Naive thymus-derived CD8-positive, alpha-beta T cell (primary cell): ENCODE results near the gene DIAPH3. TPM values are rescaled to one million over a fixed set of nuclear protein-coding genes. Genes with fewer than 3 reads are reported as not detected.

Source experiments
- ATAC-seq, 2 donors: fragments of 150-1000 bp; cut with Tn5 transposase in 1 of 2; sonication (Bioruptor Pico), chemical (Tn5 transposase) in 1 of 2; 1 replicate in 1 of 2; 2 replicates in 1 of 2; pipeline ENCODE4 v1.10.0; 2021; ENCODE audit warnings: mild to moderate bottlenecking in 2 of 2, moderate library complexity in 2 of 2
- POLR2A ChIA-PET: fragments of 350-600 bp; sonication (Branson Sonifier 250); formaldehyde crosslinking; loops from one replicate; lab custom pipeline; 2021; ENCODE audit warnings: antibody characterized with exemption; lab: Charles Lee
- DNase-seq, 10 donors: peaks; one replicate each; pipeline versions ENCODE4 v3.0.0 to v3.0.0-alpha.2; 2020 to 2022
- H3K27ac Mint-ChIP-seq, 10 donors: one replicate each; pipeline ENCODE4 v1.8.0; 2020 to 2022; ENCODE audit warnings: mild to moderate bottlenecking in 10 of 10, mixed read lengths in 10 of 10, moderate library complexity in 4 of 10, inconsistent platforms in 1 of 10
- H3K27me3 Mint-ChIP-seq, 5 donors: one replicate each; pipeline ENCODE4 v1.8.0; 2021 to 2022; ENCODE audit warnings: mixed read lengths in 5 of 5
- H3K36me3 Mint-ChIP-seq, 3 donors: one replicate each; pipeline ENCODE4 v1.8.0; 2020 to 2022; ENCODE audit warnings: mixed read lengths in 3 of 3, mild to moderate bottlenecking in 2 of 3, inconsistent platforms in 1 of 3
- H3K4me1 Mint-ChIP-seq, 4 donors: one replicate each; pipeline ENCODE4 v1.8.0; 2021 to 2022; ENCODE audit warnings: mixed read lengths in 4 of 4
- H3K4me3 Mint-ChIP-seq, 10 donors: one replicate each; pipeline ENCODE4 v1.8.0; 2020 to 2022; ENCODE audit warnings: mild to moderate bottlenecking in 10 of 10, mixed read lengths in 10 of 10, moderate library complexity in 6 of 10, inconsistent platforms in 1 of 10
- H3K9me3 Mint-ChIP-seq, 9 donors: one replicate each; pipeline ENCODE4 v1.8.0; 2020 to 2022; ENCODE audit warnings: mixed read lengths in 9 of 9, mild to moderate bottlenecking in 3 of 9, inconsistent platforms in 1 of 9, moderate library complexity in 1 of 9
- polyA plus RNA-seq, 3 donors: library from polyadenylated mRNA; unstranded; fragments of 300-500 nt; fragmentation: Illumina TruSeq; gene quantifications; one replicate each; pipeline ENCODE4 v1.2.3, GENCODE V29; 2021
- total RNA-seq, 8 experiments: library from RNA in 2 of 8; stranded (reverse) in 2 of 8; gene quantifications; one replicate each; pipeline ENCODE4 v1.2.3 and lab custom pipeline; 2021 to 2026

DIAPH3 gene
- total and polyA plus RNA-seq, 5 experiments from 2014 or later, result 0.02 to 0.05 TPM; not detected in 3

DNA sequence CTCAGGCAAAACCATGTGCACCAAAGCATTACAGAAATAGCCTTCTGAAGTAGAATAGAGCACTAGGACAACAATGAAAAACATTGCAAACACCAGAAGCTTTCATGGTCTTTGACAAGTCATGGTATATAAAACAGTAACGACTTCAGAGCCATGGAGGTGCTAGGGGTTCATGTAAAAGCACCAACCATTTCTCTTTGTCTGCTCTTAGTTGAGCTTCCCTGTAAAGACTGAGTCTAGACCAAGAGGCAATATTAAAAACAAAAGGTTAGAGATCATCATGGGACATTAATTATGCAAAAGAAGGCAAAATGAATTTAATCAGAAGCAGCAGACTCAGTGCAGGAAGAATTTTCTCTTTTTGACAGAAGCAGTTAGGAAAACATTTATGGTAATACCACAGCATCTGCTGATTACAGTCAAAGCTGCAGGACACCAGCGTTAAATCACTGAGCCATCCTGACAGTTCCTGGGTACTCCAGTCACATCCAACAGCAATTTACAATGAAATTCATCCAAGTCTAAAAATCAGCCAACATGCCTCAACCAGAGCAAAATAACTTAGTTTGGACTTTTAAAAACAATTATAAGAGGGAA is 476.8 kb downstream of the DIAPH3 start:
- Mint-ChIP-seq H3K27me3 (no peaks in the 10 kb centered on the region), H3K36me3 (no peaks in the 10 kb centered on the region), H3K27ac (no peak overlapping the region), H3K4me1 (peaks cover 0 to 2% (median 0%) of the 10 kb centered on the region in 4 donors), H3K9me3 (no peaks in the 10 kb centered on the region), H3K4me3 (no peak overlapping the region)
- no peak for DNase-seq
- no peak for ATAC-seq
- POLR2A ChIA-PET, result no interaction called here

DNA sequence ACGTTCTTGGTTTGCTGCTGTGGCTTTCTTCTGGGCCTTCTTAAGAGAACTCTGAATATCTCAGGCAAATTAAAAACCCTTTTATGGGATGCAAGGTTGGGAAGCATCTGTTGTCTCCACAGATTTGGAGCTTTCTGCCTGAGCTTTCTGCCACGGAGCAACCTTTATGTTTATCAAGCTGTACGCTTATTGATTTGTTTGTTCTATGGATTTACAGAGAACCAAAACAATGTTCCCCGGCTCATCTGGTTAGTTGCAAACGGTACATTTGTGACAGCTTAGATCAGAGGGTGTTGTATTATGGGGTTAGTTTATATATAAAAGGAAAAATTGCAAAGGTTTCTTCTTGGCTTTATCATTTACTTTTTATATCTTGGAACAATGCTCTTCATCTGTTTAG is 479.6 kb downstream of the DIAPH3 start:
- DNase-seq (no peak), ATAC-seq (no peak)
- Mint-ChIP-seq H3K27ac (no peak overlapping the region), H3K4me3 (no peak overlapping the region), H3K4me1 (peaks cover 0 to 2% (median 0%) of the 10 kb centered on the region in 4 donors), H3K36me3 (no peaks in the 10 kb centered on the region), H3K9me3 (no peaks in the 10 kb centered on the region), H3K27me3 (no peaks in the 10 kb centered on the region)
- POLR2A ChIA-PET, result no interaction called here

DNA sequence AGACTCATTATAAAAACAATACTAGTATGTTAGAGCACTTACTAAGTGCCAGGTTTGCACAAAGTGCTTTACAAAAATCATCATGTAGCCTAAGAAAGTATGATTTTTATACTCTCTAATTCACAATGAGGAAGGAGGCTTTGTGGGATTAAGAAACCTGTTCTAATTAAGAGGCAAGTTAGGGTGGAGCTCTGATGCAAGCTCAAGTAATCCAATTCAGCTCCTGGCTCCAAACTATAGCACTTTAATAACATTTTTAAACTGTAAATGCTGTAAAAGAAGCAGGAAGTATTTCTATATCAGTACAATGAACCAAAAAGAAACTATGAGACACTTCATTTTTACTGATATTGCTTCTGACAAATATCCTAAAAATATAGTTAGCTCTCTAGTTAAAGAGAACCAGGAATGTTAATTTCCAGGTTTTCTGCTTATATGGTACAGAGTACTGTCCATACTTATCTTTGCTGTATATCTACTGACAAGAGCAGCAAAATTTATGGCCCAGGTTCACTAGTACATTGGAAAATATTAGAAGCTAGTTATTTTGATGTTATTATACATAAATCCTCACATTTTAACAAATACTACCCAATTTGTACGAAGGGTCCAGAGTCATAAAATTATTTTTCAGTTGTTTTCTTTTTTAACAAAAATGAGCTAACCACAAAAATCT is 482.0 kb downstream of the DIAPH3 start:
- no peak for DNase-seq
- H3K4me1 Mint-ChIP-seq, result peaks cover 0 to 3% (median under 1%) of the 10 kb centered on the region in 4 donors
- no peak for ATAC-seq
- no peaks in the 10 kb centered on the region for H3K27me3 Mint-ChIP-seq
- no peaks in the 10 kb centered on the region for H3K9me3 Mint-ChIP-seq
- H3K27ac Mint-ChIP-seq, result no peak overlapping the region
- H3K36me3 Mint-ChIP-seq, result no peaks in the 10 kb centered on the region
- POLR2A ChIA-PET, result no interaction called here
- H3K4me3 Mint-ChIP-seq, result no peak overlapping the region

DNA sequence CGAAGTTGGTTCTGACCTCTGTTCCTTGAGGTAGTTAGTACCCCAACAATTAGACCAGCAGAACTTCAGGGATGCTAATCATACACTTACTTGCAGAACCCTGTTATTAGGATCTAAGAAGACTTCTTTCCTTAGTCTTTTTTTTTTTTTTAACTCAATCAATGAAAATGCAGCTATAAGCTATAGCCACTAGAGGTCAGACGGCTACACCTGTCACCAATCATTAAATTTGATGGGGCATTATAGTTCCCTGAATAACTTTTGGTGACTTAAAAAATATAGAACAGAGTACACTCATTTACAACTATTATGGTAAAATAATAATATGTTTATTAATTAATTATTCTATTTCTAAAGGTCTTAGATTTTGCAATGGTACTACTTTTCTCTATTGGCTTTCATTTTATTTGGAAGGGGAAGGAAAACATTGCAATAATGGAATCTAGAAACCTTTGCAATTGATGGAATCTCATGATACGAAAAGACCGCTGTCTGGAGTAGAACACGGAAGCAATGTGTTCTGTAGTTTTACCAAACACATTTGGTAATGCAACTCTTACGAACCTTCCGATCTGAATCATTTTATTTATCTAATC is 483.2 kb downstream of the DIAPH3 start:
- Mint-ChIP-seq H3K9me3 (no peaks in the 10 kb centered on the region), H3K36me3 (no peaks in the 10 kb centered on the region), H3K27ac (no peak overlapping the region), H3K4me3 (no peak overlapping the region), H3K27me3 (no peaks in the 10 kb centered on the region), H3K4me1 (peaks cover 0 to 3% (median under 1%) of the 10 kb centered on the region in 4 donors)
- ATAC-seq (no peak), DNase-seq (peak in 3 of 10 donors; percentile 11 to 21 (median 12))
- POLR2A ChIA-PET, result no interaction called here

DNA sequence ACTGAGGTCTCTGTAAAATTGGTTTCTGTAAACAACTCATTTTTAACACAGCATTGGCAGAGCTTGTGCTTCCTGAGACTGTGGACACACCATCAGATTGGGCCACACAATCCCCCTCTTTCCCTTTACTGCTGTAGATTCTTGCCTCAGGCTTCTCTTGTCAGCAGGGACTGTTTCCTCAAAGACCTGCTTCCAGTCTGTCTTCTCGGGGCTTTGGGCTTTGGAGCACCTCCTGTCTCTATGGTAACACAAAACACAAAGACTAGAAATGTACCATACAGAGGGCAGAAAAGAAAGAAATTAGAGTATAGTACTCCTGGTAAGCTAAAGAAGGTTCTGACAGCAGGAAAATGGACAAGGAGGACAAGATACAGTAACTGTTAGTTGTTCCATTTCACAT is 484.5 kb downstream of the DIAPH3 start:
- H3K9me3 Mint-ChIP-seq, result no peaks in the 10 kb centered on the region

DNA sequence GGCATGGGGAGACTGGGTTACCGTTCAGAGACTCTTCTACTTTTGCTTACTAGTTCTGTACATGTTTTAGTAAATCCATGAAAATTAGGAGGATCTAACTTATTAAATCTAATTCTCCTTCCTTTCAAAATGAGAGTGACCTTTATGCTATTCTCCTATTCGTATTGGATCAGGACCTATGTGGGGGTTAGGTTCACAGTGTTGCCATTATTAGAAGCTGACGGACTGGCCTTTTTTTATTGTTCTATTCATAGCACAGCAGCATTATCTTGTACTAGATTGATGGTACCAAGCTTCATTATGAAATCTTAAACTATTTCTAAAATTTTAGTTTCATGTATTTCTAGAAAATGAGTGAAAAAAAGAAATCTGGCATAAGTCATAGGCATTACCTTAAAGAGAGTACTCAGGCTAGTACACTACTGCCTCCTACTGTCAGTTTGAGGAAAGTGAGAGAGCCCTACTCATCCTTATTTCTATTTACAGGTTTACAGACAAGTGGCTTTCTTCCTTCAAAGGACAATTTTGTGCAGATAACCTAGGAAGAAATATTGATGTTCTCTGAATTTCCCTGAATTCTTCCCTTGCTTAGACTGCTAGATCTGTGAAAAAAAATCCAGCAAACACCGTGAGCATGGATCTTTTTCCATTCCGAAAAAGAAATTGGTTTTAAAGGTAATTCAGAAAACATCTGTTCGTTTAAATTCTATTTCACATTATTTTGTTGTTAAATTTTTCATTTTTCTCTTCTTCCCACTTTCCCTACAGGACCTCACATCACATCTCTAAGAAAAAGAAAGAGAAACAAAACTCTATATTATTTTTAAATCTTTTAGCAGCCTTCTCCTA is 485.5 kb downstream of the DIAPH3 start:
- peak; percentile 67 to 72 for ATAC-seq
- Mint-ChIP-seq H3K27me3 (no peaks in the 10 kb centered on the region), H3K27ac (no peak overlapping the region), H3K4me3 (no peak overlapping the region), H3K4me1 (peaks cover 0 to 3% (median 1%) of the 10 kb centered on the region in 4 donors), H3K9me3 (no peaks in the 10 kb centered on the region), H3K36me3 (no peaks in the 10 kb centered on the region)
- POLR2A ChIA-PET, result interaction anchor here (1.0 kb wide), 1 partner anchor 286 kb away, joined by 4 read pairs; no protein-coding TSS in a partner anchor
- DNase-seq, result peak in 3 of 10 donors; percentile 27 to 47 (median 36)

More for the DNA sequence above, 484.5 kb downstream of the DIAPH3 start:
- H3K27ac Mint-ChIP-seq, result peak overlapping the region in 1 of 10 donors; percentile 74
- peaks cover 0 to 4% (median 1%) of the 10 kb centered on the region in 4 donors for H3K4me1 Mint-ChIP-seq
- no peaks in the 10 kb centered on the region for H3K36me3 Mint-ChIP-seq
- DNase-seq (no peak), ATAC-seq (no peak)
- no peaks in the 10 kb centered on the region for H3K27me3 Mint-ChIP-seq
- POLR2A ChIA-PET, result no interaction called here
- no peak overlapping the region for H3K4me3 Mint-ChIP-seq

DNA sequence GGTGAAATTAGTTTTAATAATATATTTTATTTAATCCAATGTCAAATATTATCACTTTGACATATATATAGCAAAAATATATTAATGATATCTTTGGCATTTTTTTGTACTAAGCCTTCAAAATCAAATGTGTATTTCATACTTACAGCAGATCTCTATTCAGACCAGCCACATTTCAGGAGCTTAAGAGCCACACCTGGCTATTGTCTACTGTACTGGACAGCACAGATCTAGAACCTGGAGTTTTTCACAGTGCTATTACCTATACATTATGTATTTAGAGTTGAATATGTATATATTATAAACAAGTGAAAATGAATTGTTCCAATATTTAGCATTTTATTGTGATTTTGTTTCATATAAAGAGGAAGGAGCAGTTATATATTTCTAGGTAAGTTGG is 486.3 kb downstream of the DIAPH3 start:
- no peaks in the 10 kb centered on the region for H3K27me3 Mint-ChIP-seq
- no peak for ATAC-seq
- no peak overlapping the region for H3K27ac Mint-ChIP-seq
- H3K9me3 Mint-ChIP-seq, result no peaks in the 10 kb centered on the region
- no peak overlapping the region for H3K4me3 Mint-ChIP-seq
- no peaks in the 10 kb centered on the region for H3K36me3 Mint-ChIP-seq
- POLR2A ChIA-PET, result interaction anchor here (1.0 kb wide), 1 partner anchor 285 kb away, joined by 4 read pairs; no protein-coding TSS in a partner anchor
- H3K4me1 Mint-ChIP-seq, result peaks cover 0 to 7% (median 3%) of the 10 kb centered on the region in 4 donors
- DNase-seq, result no peak

DNA sequence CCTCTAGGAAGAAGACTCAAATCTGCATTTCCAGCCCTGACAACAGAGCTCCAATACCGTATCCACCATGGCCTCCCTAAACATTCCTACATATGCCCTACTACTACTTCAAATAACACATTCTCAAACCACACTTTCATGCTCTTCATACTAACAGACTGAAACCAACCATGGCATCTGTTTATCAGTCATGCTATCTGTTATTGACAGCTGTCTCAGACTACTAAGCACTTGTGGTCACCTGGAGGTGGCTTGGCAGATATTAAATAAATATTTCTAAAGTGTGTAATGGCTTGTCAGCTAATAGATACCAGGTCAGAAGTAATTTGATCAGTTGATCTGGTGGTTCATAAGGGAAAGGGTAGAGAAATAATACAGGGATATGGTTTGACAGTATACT is 489.1 kb downstream of the DIAPH3 start:
- no peak overlapping the region for H3K4me3 Mint-ChIP-seq
- ATAC-seq, result no peak
- no peaks in the 10 kb centered on the region for H3K9me3 Mint-ChIP-seq
- no peak for DNase-seq
- no peaks in the 10 kb centered on the region for H3K27me3 Mint-ChIP-seq
- peaks cover 0 to 15% (median 5%) of the 10 kb centered on the region in 4 donors for H3K4me1 Mint-ChIP-seq
- no peaks in the 10 kb centered on the region for H3K36me3 Mint-ChIP-seq
- peak overlapping the region in 1 of 10 donors; percentile 20 for H3K27ac Mint-ChIP-seq
- POLR2A ChIA-PET, result no interaction called here

DNA sequence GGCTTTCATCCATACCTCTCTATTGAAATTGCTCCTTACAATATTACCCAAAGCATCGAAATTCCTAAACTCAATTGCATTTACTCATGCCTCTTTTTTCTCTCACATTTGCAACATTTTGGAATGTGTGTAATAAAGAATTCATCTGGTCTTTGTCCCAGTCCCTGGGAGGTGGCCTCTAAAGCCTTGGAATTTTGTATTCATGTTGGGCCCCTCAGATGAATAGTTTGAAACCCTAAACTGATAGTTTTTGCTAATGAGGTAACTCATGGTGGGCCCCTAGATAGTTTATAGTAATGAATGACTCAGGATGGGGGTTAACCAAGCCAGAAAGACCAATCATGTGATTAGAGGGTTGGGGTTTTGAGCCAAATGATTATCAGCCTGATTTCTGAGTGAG is 490.4 kb downstream of the DIAPH3 start:
- Mint-ChIP-seq H3K4me1 (peaks cover 0 to 15% (median 5%) of the 10 kb centered on the region in 4 donors), H3K27ac (no peak overlapping the region), H3K4me3 (no peak overlapping the region), H3K9me3 (no peaks in the 10 kb centered on the region), H3K36me3 (no peaks in the 10 kb centered on the region), H3K27me3 (no peaks in the 10 kb centered on the region)
- ATAC-seq, result no peak
- no peak for DNase-seq
- POLR2A ChIA-PET, result no interaction called here

DNA sequence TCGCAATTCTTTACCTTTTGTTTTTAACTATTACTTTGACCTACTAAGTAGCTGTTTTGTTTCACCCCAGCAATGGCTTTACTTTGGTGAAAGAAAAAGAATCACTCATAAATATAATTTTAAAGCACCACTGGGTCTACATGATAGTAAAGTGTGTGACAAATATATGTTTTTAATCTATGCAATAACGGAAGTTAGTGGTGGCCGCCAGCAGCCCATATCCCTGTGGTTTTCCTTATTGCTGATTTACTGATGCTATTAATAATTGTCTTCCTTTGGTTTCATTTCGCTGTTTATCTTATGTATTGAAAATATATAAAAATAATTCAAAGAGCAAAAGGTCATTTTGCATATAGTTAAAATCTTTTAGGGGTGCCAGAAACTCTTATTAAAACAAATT is 491.3 kb downstream of the DIAPH3 start:
- Mint-ChIP-seq H3K4me1 (peaks cover 0 to 15% (median 3%) of the 10 kb centered on the region in 4 donors), H3K36me3 (no peaks in the 10 kb centered on the region), H3K4me3 (no peak overlapping the region), H3K27ac (no peak overlapping the region), H3K9me3 (no peaks in the 10 kb centered on the region), H3K27me3 (no peaks in the 10 kb centered on the region)
- POLR2A ChIA-PET, result no interaction called here
- DNase-seq, result no peak
- no peak for ATAC-seq

DNA sequence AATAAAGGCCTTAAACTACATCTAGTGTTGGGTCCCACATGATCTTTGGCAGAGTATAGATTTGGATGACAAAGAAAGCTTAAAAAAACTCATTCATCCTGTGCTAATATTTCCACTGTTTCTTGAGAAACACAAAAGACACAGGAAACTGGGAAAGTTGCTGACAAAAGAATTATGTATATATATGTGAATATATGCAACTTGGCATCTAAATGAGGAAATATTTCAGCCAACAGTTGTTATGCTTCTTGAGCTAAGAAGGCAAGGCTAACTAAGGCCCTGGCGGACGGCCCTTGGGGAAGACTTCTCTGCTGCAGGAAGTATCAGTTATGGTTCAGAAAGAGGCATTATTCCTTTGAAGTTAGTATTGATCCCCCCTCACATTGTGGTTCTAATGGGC is 491.8 kb downstream of the DIAPH3 start:
- ATAC-seq (no peak), DNase-seq (no peak)
- POLR2A ChIA-PET, result no interaction called here
- Mint-ChIP-seq H3K27ac (no peak overlapping the region), H3K36me3 (no peaks in the 10 kb centered on the region), H3K27me3 (no peaks in the 10 kb centered on the region), H3K9me3 (no peaks in the 10 kb centered on the region), H3K4me3 (no peak overlapping the region), H3K4me1 (peaks cover 0 to 15% (median 3%) of the 10 kb centered on the region in 4 donors)

DNA sequence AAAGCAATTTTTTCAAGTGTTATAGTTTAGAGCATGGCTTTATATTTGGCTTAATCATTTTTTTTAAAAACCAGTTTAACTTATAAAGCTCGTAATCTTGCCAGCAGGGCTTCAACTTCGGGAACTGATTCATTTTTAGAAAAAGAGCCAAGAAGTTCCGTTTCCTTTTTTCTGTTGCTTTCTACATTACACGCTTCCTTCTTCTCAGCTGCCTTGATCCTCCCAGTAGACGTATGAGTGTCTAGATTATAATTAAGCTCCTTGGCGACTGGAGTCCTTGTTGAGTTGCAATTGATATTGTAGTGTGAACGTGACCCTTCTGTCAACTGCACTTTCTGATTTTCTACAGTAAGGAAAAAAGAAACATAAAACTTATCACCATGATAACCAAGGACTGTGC is 497.2 kb downstream of the DIAPH3 start:
- no peaks in the 10 kb centered on the region for H3K27me3 Mint-ChIP-seq
- H3K9me3 Mint-ChIP-seq, result peaks cover 0 to 2% (median 0%) of the 10 kb centered on the region in 9 donors
- POLR2A ChIA-PET, result no interaction called here
- peak overlapping the region in 1 of 10 donors; percentile 21 for H3K27ac Mint-ChIP-seq
- H3K36me3 Mint-ChIP-seq, result no peaks in the 10 kb centered on the region
- DNase-seq (no peak), ATAC-seq (no peak)
- no peak overlapping the region for H3K4me3 Mint-ChIP-seq
- H3K4me1 Mint-ChIP-seq, result peaks cover 0 to 2% (median 0%) of the 10 kb centered on the region in 4 donors
